ENCODE measurements around the gene TTC33. TPM values are rescaled to one million over a fixed set of nuclear protein-coding genes. Genes with fewer than 3 reads are reported as not detected.
"Not testable (repeated sequence)": the region's sequence is repeated elsewhere in the genome, so short reads cannot be mapped to it uniquely, and the experiment has no call there.

TTC33 gene
- total RNA-seq, 1 donor from 2014 or later, result 11.7 TPM

GRCh38 chr5:40717281-40717680, 38.5 kb downstream of the TTC33 start:
- Mint-ChIP-seq H3K4me1 (ENCODE audit: low read depth, unreplicated experiment) (no peaks in the 10 kb centered on the region), H3K9me3 (ENCODE audit: unreplicated experiment) (peaks cover 4% of the 10 kb centered on the region), H3K36me3 (ENCODE audit: unreplicated experiment) (peaks cover 21% of the 10 kb centered on the region), H3K27me3 (ENCODE audit: unreplicated experiment) (peaks cover 2% of the 10 kb centered on the region), H3K4me3 (ENCODE audit: unreplicated experiment) (no peak overlapping the region), H3K27ac (ENCODE audit: unreplicated experiment) (no peak overlapping the region)
- TF ChIP-seq CTCF (IDR thresholded peaks at IDR 0.05; ENCODE audit: partially characterized antibody, unreplicated experiment), result no peak
- no peak for DNase-seq

GRCh38 chr5:40716590-40716989, 39.2 kb downstream of the TTC33 start:
- Mint-ChIP-seq H3K27me3 (ENCODE audit: unreplicated experiment) (peaks cover 1% of the 10 kb centered on the region), H3K4me3 (ENCODE audit: unreplicated experiment) (no peak overlapping the region), H3K36me3 (ENCODE audit: unreplicated experiment) (peaks cover 18% of the 10 kb centered on the region), H3K9me3 (ENCODE audit: unreplicated experiment) (peaks cover 1% of the 10 kb centered on the region), H3K27ac (ENCODE audit: unreplicated experiment) (no peak overlapping the region), H3K4me1 (ENCODE audit: low read depth, unreplicated experiment) (no peaks in the 10 kb centered on the region)
- DNase-seq, result no peak
- TF ChIP-seq CTCF (IDR thresholded peaks at IDR 0.05; ENCODE audit: partially characterized antibody, unreplicated experiment), result no peak

GRCh38 chr5:40716000-40716399, 39.8 kb downstream of the TTC33 start:
- no peak for DNase-seq

GRCh38 chr5:40714001-40714400, 41.8 kb downstream of the TTC33 start:
- Mint-ChIP-seq H3K36me3 (ENCODE audit: unreplicated experiment) (no peaks in the 10 kb centered on the region), H3K27ac (ENCODE audit: unreplicated experiment) (no peak overlapping the region), H3K27me3 (ENCODE audit: unreplicated experiment) (no peaks in the 10 kb centered on the region), H3K4me3 (ENCODE audit: unreplicated experiment) (no peak overlapping the region), H3K4me1 (ENCODE audit: low read depth, unreplicated experiment) (no peaks in the 10 kb centered on the region), H3K9me3 (ENCODE audit: unreplicated experiment) (no peaks in the 10 kb centered on the region)
- no peak for TF ChIP-seq CTCF (IDR thresholded peaks at IDR 0.05; ENCODE audit: partially characterized antibody, unreplicated experiment)
- no peak for DNase-seq

More at GRCh38 chr5:40716000-40716399, 39.8 kb downstream of the TTC33 start:
- H3K27ac Mint-ChIP-seq (ENCODE audit: unreplicated experiment), result peak overlapping the region; percentile 12
- H3K4me1 Mint-ChIP-seq (ENCODE audit: low read depth, unreplicated experiment), result no peaks in the 10 kb centered on the region
- H3K27me3 Mint-ChIP-seq (ENCODE audit: unreplicated experiment), result no peaks in the 10 kb centered on the region
- TF ChIP-seq CTCF (IDR thresholded peaks at IDR 0.05; ENCODE audit: partially characterized antibody, unreplicated experiment), result no peak
- H3K9me3 Mint-ChIP-seq (ENCODE audit: unreplicated experiment), result no peaks in the 10 kb centered on the region
- H3K36me3 Mint-ChIP-seq (ENCODE audit: unreplicated experiment), result peaks cover 12% of the 10 kb centered on the region
- H3K4me3 Mint-ChIP-seq (ENCODE audit: unreplicated experiment), result no peak overlapping the region

- not testable (repeated sequence) for H3K9me3 Mint-ChIP-seq (ENCODE audit: unreplicated experiment); H3K36me3 Mint-ChIP-seq (ENCODE audit: unreplicated experiment); H3K27me3 Mint-ChIP-seq (ENCODE audit: unreplicated experiment); H3K4me3 Mint-ChIP-seq (ENCODE audit: unreplicated experiment); H3K27ac Mint-ChIP-seq (ENCODE audit: unreplicated experiment); H3K4me1 Mint-ChIP-seq (ENCODE audit: low read depth, unreplicated experiment); DNase-seq
Measured at GRCh38 chr5:40710575-40710974, 45.2 kb downstream of the TTC33 start.

- not testable (repeated sequence) for H3K4me3 Mint-ChIP-seq (ENCODE audit: unreplicated experiment); H3K27me3 Mint-ChIP-seq (ENCODE audit: unreplicated experiment); DNase-seq; H3K4me1 Mint-ChIP-seq (ENCODE audit: low read depth, unreplicated experiment); H3K27ac Mint-ChIP-seq (ENCODE audit: unreplicated experiment); H3K9me3 Mint-ChIP-seq (ENCODE audit: unreplicated experiment)
- peaks cover 20% of the 10 kb centered on the region for H3K36me3 Mint-ChIP-seq (ENCODE audit: unreplicated experiment)
Measured at GRCh38 chr5:40705484-40705883, 50.3 kb downstream of the TTC33 start.

- not testable (repeated sequence) for H3K4me1 Mint-ChIP-seq (ENCODE audit: low read depth, unreplicated experiment); DNase-seq; H3K27ac Mint-ChIP-seq (ENCODE audit: unreplicated experiment); H3K4me3 Mint-ChIP-seq (ENCODE audit: unreplicated experiment); H3K27me3 Mint-ChIP-seq (ENCODE audit: unreplicated experiment); H3K9me3 Mint-ChIP-seq (ENCODE audit: unreplicated experiment)
- peaks cover 20% of the 10 kb centered on the region for H3K36me3 Mint-ChIP-seq (ENCODE audit: unreplicated experiment)
Measured at GRCh38 chr5:40702027-40702426, 53.7 kb downstream of the TTC33 start.

Data from glutamatergic neuron (in vitro differentiated cells).